ENCODE data around the gene LHX6.

GRCh38 chr9:122252796-122253195, 24.0 kb upstream of the LHX6 start:
- TF ChIP-seq CTCF (IDR thresholded peaks at IDR 0.05; ENCODE audit: low read length) (no peak), EZH2phosphoT487 (IDR thresholded peaks at IDR 0.05; ENCODE audit: low read length) (no peak)

Data from MM.1S (cell line).